Measurements from ENCODE around the gene ACADM.
"Not testable (repeated sequence)": the region's sequence is repeated elsewhere in the genome, so short reads cannot be mapped to it uniquely, and the experiment has no call there.

The ACADM gene

GRCh38 chr1:75795703-75796193 lies 71.2 kb downstream of the ACADM start:
- no peak for DNase-seq (ENCODE audit: low read depth)

DNA sequence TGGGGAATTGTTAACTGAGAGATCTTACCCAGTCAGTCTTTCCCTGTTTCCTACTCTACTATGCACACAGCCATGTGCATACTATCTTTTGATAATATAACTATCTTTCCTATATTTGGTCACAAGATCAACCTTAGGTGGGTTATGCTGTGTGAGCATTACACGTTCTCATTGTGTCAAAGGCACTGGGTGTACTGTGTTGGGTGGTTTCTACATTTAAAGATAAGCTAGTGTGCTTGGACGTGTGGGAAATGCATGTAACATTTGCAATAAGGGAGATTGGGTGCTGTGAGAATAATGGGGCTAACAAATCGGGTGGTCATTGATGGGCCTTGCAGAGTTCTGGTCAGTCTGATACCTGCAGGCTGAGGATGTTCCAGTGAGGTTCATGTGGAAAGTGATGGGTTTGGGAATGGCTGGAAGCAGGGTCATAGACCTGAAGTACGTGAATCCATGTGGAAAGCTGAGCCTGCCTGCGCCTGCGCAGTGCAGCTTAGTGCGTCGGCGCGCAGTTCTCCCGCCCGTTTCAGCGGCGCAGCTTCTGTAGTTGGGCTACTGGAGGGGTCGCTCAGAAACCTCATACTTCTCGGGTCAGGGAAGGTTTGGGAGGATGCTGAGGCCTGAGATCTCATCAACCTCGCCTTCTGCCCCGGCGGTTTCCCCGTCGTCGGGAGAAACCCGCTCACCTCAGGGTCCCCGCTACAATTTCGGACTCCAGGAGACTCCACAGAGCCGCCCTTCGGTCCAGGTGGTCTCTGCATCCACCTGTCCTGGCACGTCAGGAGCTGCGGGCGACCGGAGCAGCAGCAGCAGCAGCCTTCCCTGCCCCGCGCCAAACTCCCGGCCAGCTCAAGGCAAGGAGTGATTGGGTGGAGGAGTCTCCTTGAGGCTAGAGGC lies 72.1 kb downstream of the ACADM start, which contains the start of gene MSH4:
MSH4 (plus strand) TSS at position 507 of the 897 bp plus-strand sequence; CDS start at position 611, 104 bp downstream.
- DNase-seq (ENCODE audit: low read depth), result no peak

DNA sequence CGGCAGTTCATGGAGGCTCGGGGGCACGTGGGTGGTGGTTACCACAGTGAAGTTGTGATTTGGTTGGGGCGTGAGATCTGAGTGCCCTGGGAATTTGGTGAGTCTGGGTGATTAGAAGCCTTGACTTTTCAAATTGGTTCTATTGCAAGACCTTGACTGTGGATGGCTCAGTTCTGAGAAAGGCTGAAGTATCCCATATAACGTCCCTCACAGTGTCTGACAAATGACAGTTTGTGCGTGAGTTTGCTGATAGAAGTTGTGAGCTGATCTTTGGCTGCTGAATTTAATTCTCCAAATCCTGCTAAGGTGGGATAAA lies 72.7 kb downstream of the ACADM start:
- DNase-seq (ENCODE audit: low read depth), result no peak

GRCh38 chr1:75797606-75798216 lies 73.2 kb downstream of the ACADM start:
- no peak for DNase-seq (ENCODE audit: low read depth)

DNA sequence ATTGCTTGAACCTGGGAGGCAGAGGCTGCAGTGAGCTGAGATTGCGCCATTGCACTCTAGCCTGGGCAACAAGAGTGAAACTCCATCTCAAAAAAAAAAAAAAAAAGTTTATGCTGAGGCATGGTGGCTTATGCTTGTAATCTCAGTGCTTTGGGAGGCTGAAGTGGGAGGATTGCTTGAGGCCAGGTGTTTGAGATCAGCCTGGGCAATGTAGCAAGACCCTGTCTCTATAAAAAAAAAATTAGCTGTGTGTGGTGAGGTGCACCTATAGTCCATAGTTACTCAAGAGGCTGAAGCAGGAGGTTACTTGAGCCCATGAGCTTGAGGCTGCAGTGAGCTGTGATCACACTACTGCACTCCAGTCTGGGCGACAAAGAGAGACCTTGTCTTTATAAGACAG lies 77.0 kb downstream of the ACADM start:
- not testable (repeated sequence) for DNase-seq (ENCODE audit: low read depth)

GRCh38 chr1:75808921-75809320 lies 84.4 kb downstream of the ACADM start:
- DNase-seq (ENCODE audit: low read depth), result no peak

- not testable (repeated sequence) for DNase-seq (ENCODE audit: low read depth)
Measured at GRCh38 chr1:75810113-75810512, 85.6 kb downstream of the ACADM start.

GRCh38 chr1:75811211-75811981 lies 86.9 kb downstream of the ACADM start:
- no peak for DNase-seq (ENCODE audit: low read depth)

DNA sequence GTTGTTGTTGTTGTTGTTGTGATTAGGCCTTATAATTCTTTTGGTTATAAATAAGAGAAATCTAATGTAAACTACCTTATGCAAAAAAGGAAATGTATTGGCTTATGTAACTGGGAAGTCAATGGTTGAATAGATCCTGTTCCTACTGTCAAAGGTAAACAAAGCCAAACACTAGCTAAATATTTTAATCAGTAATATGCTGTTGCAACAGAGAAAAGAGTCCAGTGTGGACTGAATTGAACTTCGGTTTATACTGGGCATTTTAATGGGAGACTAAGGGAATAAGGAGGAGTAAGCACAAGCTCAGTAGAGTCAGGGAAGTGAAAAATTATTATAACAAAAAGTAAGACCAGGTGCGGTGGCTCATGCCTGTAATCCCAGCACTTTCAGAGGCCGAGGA lies 87.6 kb downstream of the ACADM start:
- DNase-seq (ENCODE audit: low read depth), result no peak

Measured in activated T-cell treated with anti-CD3 and anti-CD28 coated beads for 1 hour (primary cell).